HG02798 (cell line): Measurements from ENCODE around the gene STN1.

Source experiments
- ATAC-seq: cut with Tn5 transposase; IDR thresholded peaks from one replicate; pipeline ENCODE4 v1.9.1; 2021; ENCODE audit warnings: mild to moderate bottlenecking; ENCODE audit not compliant: unreplicated experiment, poor library complexity

Gene STN1

DNA sequence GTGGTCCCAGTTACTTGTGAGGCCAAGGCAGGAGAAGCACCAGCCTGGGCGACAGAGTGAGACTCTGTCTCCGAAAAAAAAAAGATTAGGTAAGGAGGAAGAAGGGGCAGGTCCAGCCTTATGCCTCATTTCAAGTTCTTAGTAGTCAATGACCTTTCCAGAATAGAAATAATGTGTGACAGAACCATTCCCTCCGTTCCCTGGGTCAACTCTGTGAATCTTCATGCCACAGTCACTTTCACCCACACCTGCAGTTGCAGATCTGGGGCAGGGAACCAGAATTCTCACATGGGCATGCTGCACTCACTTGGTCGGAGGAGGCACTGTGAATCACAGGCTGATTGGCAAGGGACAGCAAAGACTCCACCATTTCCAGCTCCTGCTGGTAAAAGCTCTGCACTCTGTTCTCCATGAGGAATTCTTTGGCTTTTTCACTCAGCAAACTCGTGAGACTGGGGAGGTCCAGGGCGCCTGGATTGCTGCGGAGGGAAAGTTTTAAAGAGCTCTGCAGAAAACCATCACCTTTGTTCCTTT lies 20.7 kb downstream of the STN1 start:
- ATAC-seq, result no peak

DNA sequence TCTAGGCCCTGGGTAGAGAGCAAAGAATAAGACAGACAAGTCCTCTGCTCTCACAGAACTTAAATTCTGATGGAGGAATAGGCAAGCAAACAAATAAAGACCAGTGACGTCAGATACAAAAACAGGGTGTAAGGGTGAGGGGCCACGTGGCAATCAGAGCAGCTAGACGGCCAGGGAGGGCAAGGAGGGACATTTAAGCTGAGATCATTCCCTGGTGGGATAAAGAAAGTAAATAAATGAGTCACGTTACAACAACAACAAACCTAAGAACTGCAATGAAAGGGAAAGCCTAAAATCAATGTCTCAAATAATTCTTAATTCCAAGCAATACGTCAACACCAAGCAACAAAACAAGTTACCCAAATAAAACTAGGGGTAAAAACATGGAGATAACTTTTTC lies 21.8 kb downstream of the STN1 start:
- ATAC-seq, result no peak

DNA sequence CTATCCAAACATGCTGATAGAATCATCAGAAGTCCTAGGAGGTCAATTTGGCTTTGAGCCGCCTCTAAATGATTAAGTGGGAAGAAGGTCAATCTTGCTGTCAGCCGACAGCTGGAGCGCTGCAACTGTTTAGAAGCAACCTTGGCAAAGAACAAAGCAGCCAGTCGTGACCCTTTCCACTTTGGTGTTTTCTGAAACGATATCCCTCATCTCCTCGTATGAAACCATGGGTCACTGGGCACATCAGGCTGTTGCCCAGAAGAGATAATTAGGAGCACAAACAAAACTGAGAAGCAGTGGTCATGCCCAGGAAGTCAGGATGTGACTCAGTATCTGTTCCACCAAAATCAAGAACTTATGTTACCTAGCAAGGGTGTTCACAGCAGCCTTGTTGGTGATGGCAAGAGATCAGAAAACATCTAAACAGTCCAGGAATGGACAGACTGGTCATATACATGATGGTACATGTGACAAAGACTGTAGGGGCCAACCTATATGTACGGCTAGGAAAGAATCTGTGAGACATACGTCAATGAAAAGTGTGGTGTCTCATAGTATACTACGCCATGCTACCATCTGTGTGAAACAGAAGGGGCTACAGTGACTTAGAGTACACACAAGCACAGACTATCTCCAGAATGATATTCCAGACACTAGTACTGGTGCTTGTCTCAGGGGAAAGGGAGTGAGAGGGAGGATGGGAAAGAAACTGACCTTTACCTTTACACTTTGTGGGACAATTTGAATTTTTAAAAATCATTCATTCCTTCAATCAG lies 22.4 kb downstream of the STN1 start:
- ATAC-seq, result no peak

DNA sequence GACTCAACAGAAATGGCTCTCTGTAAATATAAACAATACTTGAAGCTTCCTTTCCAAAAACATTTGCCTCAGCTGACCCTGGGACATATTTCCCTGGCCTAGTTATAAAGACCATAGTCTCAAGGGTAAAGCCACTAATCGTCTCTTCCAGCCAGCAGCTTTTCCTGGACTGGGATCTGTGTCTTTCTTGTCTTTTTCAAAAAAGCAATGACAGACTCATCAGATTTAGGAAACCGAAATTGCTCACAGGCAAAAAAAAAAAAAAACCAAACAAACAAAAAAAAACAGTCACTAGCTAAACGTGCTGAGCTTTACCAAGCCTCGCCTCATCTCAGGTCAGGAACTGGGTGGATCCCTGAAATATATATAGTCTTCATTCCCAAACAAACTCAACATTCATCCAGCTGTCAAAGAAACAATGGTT lies 23.5 kb downstream of the STN1 start:
- no peak for ATAC-seq

DNA sequence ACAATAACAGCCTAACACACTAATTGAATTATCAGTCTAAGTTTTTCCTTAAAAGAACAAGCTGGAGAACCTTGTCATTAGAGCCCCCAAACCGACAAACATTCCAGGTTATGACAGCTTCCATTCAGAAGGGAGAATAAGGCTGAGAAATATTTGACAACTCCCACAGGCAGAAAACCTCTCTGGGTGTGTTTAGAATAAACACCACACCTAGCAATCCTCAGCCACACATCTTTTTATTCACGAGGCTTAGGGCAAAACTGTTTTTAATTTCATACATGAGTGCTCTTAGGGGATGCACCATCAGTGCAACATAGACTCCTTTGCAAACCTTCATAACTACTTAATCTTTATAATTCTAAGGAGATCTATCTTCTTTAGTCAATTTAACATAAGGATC lies 24.2 kb downstream of the STN1 start:
- ATAC-seq, result no peak

DNA sequence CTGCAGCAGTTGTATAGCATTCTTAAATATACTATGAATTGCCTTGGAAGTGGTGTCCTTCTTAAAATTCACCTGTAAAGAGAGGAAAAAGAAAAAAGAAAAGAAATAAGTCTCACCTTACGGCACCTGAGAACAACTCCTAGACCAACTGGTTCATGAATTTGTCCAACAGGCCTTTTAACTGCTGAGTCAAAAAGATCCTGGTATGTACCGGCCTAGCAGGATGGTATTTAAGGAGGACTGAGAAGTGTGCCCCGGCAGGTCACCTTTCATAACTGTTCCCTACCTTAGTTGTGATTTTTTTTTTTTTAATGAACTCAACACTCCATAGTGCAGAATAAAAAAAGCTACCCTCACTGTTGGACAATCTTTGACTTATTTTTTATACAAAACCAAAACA lies 25.8 kb downstream of the STN1 start:
- ATAC-seq, result no peak

DNA sequence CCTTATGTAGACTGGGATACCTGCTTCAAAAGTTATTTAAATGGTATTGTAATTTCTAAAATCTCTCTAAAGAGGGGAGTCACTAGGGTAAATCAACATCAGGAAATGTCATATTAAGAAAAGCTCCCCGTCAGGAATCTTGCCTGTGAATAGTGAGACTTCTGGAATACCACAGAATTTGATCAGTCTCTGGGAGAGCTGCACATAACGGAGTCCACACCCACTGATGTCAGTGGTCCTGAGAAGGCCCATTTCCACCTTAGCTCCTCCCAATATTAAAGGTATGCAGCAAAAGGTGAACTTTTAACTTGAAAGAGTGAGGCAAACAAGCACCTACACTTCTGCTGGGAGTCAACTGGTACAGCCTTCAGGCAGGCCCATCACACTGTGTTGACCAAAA lies 27.3 kb downstream of the STN1 start:
- no peak for ATAC-seq

DNA sequence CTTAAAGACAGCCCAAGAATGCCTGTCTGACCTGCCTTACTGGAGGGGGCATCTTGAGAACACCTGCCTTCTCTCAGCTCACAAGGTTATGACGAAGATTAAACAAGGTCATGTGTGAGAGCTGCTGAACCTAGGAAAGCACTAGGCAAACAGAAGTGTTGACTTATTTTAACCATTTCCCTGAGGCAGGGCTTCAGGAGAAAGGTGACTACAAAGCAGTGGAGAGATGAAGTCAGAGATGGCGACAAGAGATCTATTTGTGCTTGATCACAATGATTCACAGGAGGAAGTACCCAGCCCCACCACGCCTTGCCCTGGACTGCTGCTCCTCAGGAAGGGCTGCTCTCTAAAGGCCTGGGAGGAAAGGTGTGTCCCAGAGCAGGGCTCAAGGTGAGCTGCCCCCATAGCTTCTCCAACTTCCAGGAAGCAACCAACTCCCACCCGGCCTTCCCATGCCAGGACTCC lies 27.8 kb downstream of the STN1 start:
- no peak for ATAC-seq

DNA sequence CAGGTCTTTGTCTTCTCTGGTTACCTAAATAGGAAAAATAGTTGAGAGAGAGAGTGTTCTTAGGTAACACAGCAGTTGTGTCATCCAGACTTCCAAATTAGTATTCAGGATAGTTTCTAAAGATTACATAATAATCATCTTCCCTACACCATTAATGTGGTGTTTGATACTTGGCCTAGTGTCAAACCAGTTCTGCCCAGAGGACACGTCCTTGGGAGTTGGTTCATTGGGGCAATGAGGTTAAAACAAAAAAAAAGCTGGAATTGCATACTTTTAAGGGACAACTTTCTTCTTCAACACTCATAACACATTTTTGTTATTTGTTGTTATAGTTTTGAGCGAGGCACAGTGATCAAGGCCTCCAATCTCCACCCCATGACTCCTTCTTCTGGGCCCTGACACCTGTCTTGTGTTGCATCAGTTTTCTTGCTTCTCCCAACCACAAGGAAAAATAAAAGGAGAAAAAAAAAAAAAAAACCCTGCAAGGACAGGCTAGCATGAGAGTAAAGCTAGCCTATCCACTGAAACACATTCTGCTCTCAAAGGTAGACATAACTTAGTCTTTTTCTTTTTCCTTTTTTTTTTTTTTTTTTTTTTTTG lies 28.8 kb downstream of the STN1 start:
- ATAC-seq, result no peak

DNA sequence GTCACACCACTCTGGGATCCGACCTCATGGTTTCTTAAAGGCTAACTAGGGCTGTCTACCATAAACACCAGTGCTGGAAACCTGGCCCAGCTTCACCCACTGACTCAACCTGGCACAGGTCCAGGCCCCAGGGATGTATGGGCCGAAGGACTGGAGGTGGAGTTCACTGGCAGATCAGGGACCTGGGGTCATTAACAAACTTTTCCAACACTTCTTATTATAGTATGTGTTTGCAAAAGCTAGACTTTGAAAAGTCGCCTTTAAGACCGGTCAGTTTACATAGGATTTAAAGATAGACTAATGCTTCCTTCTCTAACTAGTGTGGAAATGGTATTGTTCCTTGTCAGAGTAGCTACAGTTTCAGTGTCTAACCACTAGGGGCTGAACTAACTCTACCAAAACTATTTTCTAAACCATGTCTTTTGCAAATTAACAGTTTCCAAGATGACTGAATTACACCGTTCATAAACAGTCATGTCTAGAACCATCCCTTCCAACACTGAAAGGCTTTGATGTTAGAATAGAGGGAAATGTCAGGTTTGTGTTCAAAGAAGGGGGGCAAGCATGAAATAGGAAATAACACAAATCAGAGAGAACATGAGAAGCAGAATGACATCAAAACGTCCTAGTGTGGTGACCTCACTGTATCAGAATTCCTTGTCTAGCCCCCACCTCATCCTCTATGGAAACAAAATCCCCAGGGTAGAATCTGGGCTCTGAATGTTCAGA lies 29.7 kb downstream of the STN1 start:
- peak; percentile 70 for ATAC-seq

DNA sequence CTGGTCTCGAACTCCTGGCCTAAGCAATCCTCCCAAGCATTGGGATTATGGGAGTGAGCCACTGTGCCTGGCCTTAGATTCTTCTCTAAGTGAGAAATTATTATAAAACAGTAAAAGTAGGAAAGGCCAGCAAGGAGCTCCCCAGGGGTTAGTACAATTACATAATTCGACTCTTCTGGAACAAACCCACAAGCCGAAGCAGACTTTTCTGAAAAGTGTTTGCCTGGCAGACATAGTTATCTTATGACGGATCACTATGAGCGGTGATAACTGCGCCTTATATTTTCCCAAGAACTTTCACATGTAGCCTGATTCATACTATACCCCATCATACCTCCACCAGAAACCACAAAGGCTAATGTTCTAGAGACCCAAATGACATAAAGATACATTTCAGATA lies 32.4 kb downstream of the STN1 start:
- ATAC-seq, result no peak

DNA sequence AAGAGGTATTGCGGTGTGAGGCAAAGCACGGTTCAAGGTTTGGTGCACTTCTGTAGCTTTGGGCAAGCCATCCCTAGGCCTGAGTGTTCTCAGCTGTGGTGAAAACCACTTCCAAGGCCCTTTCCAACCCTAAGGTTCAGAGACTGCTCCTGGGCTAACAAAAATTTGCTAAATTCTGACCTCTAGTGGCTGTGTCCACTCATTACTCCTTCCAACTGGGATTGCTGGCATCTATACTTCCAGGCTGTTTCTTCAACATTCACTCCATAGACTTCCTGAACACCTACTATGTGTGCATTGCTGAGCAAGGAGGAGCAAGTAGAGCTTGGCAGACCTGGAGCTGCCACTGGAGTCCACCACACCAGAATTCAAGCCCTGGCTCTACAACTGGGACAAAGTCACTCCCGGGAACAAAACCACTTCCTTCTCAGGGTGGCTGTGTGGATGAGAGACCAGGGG lies 33.3 kb downstream of the STN1 start:
- ATAC-seq, result peak; percentile 38

DNA sequence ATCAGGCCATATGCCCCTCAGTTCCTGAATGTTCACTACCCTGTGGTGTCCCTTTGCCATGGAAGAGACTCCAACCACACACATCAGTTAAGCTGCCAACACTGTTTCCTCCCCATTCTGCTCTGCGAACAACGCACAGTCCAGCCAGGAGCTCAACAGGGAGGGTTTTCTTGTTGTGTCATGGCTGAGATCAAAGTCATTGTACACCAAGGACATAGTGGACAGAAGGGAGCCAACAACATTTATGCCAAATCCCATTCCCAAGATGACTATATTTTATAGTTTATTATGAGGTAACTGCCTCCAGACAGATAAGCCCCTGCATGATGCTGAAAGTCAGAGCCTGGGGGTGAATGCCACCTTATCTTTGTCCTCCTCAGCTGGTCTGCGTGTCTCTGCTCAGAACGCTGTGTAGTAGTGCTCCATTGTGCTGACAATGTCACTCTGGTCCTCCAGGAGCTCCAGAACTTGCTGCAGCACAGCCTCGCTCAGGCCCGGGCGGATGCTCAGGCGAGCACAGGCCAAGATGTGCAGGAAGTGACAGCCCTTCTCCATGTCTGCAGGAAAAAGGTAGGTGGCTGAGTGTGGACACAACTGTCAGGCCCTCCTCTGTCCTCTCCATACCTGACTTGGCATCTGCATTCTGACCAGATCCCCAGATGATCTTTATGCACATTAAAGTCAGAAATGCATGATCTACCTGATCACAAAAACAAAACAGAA lies 35.5 kb downstream of the STN1 start:
- no peak for ATAC-seq

DNA sequence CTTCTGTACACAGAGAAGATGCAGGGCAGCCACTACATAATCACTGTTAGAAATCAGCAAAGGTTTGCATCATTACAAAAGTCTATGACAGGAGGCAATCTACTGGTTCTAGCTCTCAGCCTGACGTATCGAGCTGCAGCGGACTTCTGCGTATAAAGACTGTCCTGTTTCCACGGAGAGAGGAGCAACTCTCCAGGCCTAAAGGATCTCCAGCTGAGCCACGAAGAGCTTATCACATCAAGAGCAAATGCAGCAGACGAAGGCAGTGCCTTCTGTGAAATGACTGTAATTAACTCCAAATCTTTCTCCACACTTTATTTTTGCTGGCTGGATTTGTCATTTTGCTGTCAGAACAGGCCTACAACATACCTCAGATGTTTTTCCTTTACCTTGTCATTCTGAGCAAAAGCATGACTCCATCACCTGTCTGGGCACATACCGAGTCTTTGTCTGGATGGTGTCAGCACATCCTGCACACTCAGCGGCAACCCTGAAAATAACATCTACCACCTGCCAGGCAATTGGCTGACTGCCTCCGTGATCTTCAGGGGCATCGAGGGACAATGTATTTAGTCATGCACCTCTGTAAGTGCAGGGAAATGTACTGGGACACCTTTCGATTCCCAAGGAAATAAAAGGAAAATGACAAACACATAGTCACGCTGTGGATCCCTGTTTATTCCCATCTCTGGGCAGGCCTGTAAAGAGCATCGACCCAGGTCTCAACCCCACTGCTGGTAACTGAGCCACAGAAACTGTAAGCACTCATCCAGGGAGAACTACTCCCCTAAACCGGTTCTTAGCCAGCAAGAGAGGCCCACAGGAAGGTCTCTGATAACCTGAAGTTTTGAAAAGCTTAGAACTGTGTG lies 36.3 kb downstream of the STN1 start:
- ATAC-seq, result no peak

DNA sequence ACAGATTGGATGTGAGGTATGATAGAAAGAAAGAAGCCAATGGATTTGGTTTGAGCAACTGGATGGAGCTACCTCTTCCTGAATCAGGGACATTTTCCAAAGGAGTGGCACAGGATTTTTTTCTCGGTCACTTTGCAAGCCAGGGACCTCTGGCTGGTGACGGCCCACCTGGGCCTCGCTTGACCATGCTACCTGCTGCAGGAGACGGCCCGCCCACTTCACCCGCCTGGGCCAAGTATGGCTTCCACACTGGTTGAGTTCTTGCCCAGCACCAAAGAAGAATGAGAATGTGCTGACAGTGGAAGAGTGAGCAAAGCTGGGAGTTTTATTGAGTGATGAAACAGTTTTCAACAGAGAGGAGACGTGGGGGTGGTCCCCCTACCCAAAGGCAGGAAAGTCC lies 38.2 kb downstream of the STN1 start:
- no peak for ATAC-seq

DNA sequence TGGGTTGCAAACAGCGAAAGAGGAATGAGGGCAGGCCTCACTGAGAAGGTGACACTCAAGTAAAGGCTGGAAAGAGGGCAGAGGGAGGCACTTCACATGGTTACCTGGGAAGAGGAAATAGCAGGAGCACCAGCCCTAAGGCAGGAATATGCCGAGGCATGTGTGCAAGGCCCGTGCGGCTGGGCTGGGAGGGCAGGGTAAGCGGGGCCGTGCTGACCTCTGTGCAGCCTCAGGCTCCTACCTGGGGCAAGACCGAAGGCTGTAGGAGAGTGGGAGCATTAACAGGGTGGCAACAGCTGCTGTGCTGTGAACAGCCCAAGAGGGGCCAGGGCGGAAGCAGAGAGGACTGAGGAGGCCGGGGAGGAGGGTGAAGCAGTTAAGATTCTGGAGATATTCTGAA lies 38.6 kb downstream of the STN1 start:
- no peak for ATAC-seq

DNA sequence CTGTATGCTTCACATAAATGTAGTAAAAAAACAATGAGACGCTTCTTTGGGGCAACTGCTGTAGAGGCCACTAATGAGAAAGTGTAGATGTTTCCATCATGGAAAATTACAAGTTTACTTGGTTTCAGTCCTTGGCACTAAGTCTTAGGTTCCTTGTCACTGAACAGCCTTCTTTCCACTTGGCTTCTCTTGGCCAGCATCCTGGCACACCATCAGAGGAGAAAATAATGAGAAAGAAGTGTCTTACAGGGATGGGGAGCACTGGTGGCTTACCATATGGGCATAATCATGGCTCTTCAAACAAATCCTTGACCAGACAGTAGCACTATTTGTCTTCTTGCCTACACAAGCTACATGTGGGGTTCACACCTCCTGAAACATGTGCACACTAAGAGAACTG lies 40.1 kb downstream of the STN1 start:
- ATAC-seq, result no peak

DNA sequence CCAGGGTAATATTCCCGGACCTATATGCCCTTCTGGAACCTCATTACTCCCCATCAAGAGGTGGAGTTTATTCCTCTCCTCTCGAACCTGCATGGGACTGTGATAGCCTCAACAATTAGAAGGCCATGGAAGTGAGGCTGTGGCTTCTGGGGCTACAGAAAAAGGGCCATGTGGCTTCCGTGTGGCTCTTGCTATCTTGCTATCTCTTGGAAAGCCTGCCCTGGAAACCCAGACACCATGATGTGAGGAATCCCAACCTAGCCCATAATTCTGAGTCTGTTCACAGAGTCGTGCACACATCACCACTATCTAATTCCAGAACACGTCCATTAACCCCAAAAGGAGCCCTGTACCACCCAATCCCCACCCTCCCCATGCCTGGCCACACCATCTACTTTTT lies 41.8 kb downstream of the STN1 start:
- ATAC-seq, result no peak

DNA sequence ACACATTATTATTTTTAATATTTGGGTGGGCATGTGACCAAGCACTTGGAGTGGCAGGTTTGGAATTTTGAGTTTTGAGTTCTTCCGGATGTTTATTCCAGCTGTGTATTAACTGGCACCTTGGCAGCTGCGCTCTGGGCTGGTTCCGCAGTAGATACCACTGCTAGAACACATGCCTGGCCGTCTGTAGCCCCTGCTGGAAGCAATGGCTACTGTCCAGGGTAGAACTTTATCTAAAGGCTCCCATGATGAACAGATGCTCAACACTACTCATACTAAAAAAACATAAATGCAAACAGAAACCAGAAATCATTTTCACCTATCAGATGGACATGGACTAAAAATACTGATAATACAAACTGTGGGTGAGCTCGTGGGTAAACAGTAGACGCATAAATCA lies 43.3 kb downstream of the STN1 start:
- ATAC-seq, result no peak
